NCI-H82 (cell line): ENCODE measurements around the gene VAV2.

Source experiments
- DNase-seq: peaks from one replicate; lab custom pipeline; 2025; lab: John Stamatoyannopoulos, UW

Gene VAV2

DNA sequence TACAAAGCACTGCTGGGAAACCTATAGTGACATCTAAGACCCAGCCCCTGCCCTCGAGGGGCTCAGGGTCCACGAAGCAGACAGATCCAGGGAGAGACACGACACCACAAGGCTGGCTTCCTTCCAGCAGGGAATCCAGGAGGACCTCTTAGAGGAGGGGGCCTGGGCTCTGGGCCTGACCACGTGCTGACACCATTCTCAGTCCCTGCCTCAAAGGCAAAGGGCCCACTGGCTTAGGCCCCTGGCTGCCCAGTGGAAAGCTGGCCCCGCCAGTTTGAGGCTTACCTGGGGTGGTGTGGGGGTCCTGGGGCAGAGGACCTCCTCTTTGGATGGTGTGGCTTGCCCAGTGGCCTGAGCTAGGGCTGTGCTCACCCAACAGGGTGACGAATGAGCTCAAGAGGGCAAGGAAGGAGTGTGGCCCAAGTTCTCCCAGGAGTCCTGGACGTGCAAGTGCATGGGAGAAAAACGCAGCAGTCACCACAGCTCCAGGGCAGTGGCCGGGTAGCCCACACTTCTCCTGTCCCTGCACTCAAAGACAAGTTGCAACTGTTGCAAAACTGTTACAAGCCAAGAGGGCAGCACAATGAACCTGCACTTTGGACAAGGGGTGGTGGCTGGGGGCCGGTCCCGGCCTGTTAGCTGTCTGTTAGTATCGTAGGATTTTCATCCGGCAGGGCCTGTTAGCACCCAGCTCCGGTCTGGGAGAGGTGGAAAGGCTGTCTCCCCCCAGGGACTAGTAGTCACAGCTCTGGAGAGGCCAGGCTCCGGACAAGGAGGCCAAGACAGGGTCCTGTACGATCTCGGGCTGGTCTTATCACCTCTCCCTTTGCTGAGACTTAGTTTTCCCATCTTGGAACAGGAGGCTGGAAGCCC is 252.5 kb downstream of the VAV2 start:
- no peak for DNase-seq

- no peak for DNase-seq
Measured at GRCh38 chr9:133738640-133739225, 253.4 kb downstream of the VAV2 start.

GRCh38 chr9:133737774-133738639 is 254.1 kb downstream of the VAV2 start, which contains the start of gene SARDH:
Gene SARDH (minus strand): TSS chr9:133738352. CDS start chr9:133734173, 4,179 bp downstream.
- DNase-seq = peak; percentile 86

GRCh38 chr9:133737071-133737773 is 254.9 kb downstream of the VAV2 start:
- DNase-seq = no peak

DNA sequence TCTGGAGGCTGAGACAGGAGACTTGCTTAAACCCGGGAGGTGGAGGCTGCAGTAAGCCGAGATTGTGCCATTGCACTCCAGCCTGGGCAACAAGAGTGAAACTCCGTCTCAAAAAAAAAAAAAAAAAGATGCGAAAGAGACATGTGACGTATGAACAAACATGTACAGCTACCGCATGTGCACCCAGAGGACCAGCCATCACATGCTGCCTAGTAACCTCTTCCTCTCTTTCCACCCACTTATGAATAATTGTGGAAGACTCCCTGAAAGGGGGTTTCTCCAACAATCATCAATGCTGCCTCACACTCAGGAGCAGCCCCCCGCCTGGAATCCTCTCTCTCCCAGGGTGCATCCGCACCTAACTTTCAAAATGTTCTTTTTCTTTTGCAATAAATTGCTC is 256.2 kb downstream of the VAV2 start:
- DNase-seq = no peak

GRCh38 chr9:133735415-133735775 is 256.7 kb downstream of the VAV2 start:
- DNase-seq = peak; percentile 55

DNA sequence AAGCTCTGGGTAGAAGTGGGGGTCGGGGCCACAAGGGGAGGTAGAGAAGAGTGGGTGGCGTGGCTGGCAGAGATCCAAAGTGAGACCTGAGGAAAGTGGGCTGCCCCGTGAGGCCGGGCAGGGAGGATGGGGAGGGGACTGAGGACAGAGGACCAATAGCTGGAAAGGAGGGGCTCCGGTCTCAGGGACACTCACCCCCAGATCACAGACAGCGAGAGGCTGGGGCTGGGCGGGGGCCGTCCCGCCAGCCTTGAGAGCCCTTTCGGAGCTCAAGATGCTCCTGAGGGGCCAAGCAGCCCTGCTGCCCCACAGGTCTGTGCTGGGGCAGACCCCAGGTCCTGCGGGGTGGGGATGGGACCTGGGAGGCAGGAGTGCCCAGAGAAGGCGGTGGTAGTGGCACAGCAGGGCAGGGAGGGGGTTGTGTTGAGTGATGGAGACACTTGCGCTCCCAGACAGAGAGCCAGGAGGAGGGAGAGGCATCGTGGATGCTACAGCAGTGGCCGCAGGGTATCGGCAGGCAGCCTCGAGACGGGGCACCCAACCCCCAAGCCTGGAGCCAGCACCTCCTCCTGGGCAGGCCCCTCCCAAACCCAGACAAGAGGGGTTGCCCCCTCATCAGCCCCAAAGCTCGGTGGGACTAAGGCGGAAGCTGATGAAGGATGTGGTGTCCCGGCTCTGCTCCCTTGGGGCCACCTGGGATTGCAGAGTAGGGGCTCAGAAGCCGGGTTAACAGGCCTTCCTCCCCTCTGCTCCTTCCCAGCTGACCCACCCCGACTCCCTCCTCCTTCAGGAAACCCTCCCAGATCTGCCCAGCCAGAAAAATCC is 257.3 kb downstream of the VAV2 start:
- no peak for DNase-seq

DNA sequence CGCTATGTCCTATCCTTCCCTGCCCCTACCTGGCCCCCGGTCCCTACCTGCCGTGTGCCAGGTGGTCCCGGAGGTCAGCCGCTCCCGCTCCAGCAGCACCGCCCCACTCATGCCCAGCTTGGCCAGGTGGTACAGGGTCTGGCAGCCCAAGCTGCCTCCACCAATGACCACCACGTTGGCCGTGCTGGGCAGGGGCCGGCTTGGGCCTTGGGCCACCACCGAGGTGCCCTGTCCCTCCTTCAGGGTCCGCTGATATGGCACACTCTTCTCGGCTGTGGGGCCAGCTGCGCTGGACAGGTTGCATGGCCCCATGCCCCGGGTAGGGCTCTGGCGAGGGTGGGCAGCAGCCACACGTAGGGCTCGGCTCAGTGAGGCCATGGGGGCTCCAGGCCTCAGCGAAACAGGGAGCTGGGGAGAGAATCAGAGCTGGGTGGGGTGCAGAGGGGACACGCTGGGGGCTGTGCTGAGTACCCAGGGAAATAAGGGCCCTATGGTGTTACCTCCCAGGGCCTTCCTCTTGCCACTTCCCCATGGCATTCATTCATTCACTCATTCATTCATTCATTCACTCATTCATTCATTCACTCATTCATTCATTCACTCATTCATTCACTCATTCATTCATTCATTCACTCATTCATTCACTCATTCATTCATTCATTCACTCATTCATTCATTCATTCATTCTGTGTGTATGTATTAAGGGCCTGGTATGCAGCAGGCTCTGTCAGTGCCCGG is 258.2 kb downstream of the VAV2 start:
- DNase-seq = no peak

- no peak for DNase-seq
Measured at GRCh38 chr9:133733421-133733795, 258.7 kb downstream of the VAV2 start.

DNA sequence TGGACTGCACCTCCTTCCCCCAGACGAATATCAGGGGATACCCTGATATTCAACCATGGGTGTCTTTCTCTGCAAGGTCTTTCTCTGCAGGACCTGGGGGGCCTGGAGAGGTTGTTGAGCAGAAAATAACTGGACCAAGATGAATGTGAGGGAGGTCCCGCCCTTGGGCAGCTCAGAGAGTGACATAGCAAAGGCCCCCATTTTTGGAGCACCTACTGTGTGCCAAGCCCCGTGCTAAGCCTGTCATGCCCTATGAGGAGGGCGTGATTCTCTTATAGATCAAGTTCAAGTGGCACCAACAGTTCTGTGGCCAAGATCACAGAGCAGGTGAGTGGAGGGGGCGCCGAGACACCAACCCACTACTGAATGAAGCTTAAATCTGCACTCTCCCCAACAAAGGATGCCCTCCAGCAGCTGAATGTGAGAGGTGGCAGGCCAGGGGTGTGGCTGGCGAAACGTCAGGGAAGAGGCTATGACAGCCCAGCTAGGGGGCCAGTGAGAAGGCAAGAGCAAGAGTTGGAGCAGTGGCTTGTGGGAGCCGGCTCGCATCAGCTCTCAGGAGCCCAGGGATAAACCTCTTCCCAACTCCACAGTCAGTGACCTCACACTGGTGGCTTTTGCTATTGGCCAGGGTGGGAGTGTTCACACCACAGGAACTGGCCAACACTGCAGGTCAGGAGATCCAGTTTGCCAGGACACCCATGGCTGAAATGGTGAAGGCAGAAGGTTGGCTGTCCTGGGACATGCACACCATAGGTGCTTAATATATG is 259.3 kb downstream of the VAV2 start:
- peak; percentile 22 for DNase-seq

- peak; percentile 98 for DNase-seq
Measured at GRCh38 chr9:133731876-133732638, 260.1 kb downstream of the VAV2 start.

- no peak for DNase-seq
Measured at GRCh38 chr9:133730994-133731715, 261.0 kb downstream of the VAV2 start.

DNA sequence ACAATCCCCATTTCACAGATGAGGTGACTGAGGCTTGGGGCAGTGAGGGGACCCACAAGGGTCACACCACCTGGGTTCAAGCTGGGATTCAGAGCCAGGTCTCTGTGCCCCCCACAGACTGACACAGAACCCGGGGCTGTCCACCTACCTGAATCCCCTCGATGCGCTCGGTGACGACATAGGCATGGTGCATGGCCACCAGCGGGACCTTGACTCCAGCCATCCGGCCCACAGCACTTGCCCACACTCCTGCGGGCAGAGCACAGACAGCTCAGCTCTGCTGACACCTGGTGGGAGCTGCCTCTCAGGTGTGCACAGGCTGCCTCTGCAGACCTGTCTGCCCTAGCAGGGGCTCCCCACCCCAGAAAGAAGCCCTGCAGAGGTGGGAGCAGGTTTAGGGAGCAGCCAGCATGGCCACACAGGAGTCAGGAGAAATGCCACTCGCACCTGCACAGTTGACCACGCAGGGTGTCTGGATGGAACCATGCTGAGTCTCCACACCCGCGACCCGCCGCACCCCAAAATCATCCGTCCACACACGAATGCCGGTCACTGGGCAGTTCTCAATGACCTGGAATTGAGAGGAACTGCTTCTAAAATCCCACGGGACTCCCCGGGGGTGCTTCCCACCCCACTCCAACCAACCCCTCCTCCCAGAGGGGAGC is 262.4 kb downstream of the VAV2 start:
- DNase-seq = no peak

- DNase-seq = no peak
Measured at GRCh38 chr9:133728856-133729616, 263.1 kb downstream of the VAV2 start.

DNA sequence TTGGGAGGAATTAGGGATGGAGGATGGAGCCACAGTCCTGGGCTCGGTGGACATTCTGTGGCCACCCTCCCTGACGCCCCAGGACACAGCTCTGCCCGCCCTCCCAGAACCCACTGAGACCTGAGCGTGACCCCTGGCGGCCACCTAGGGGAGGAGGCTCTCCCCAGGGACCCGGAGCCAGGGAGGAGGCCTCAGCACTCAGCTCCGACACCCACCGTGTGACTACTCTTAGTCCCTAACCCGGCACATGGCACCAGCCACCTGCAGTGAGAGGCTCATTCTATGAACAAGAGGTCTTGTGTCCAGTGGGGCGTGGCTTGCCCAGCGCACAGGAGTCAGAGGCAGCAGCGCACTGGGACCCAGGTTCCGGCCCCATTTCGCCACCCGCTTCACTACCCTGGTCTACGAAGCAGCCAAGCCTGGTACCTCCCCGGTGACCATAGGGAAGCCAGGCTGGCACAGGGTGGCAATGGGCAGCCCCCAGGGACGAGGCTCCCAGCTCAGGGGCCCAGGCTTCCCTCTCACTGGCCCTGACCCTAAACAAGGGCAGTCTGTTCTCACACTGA is 264.2 kb downstream of the VAV2 start:
- DNase-seq = no peak

DNA sequence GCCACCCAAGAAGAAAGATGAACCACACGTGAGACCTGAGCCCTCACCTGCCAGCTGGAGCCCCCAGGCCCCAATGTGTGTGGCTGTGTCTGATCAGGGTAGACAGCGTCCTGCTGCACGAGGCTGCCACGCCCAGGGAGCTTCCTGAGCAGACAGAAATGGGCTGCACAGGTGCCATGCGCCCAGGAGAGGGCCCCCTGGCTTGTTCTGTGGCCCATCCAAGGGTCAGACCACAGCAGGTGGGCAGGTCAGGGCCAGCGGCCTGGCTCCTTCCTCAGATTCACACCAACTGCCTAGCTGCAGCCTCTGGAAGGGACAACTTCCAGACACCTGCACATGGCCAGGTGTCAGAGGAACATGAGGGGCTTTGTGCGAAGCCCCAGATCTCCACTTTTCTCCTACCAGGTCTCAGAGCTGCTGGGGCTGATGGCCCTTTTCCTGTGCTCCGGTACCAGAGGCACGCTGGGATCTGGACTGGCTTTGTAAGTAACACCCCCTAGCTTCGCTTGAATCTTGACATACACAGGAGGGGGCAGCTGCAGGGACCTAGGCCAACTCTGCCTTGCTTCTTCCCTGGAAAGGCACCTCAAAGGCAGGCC is 264.7 kb downstream of the VAV2 start:
- DNase-seq = no peak
